Hepatocyte (in vitro differentiated cells): ENCODE results near the gene GGA1. TPM values are rescaled to one million over a fixed set of nuclear protein-coding genes. Genes with fewer than 3 reads are reported as not detected.

ENCODE experiments used
- DNase-seq: peaks from one replicate; pipeline ENCODE4 v3.0.0-alpha.2; 2016; ENCODE audit warnings: low spot score
- H2AFZ ChIP-seq: fragments of 200-600 bp; sonication (generic); 2 replicates; pipeline ENCODE4 v1.6.0; 2016; ENCODE audit warnings: antibody characterized with exemption, mild to moderate bottlenecking
- H3K27ac ChIP-seq: fragments of 200-600 bp; sonication (generic); 2 replicates; pipeline ENCODE4 v1.5.1; 2016; ENCODE audit warnings: mild to moderate bottlenecking
- H3K27me3 ChIP-seq: fragments of 200-600 bp; sonication (generic); 2 replicates; pipeline ENCODE4 v1.6.1; 2016
- H3K36me3 ChIP-seq: fragments of 200-600 bp; sonication (generic); replicated peaks from 2 replicates; pipeline ENCODE4 v1.5.1; 2016; ENCODE audit warnings: low read depth; ENCODE audit not compliant: insufficient read depth
- H3K4me1 ChIP-seq: fragments of 200-600 bp; sonication (generic); 2 replicates; pipeline ENCODE4 v1.5.1; 2016; ENCODE audit warnings: mild to moderate bottlenecking, moderate library complexity; ENCODE audit not compliant: insufficient read depth
- H3K4me2 ChIP-seq: fragments of 200-600 bp; sonication (generic); 2 replicates; pipeline ENCODE4 v1.6.0; 2016
- H3K4me3 ChIP-seq: fragments of 200-600 bp; sonication (generic); 2 replicates; pipeline ENCODE4 v1.5.1; 2016; ENCODE audit warnings: mild to moderate bottlenecking
- H3K79me2 ChIP-seq: fragments of 200-600 bp; sonication (generic); 2 replicates; pipeline ENCODE4 v1.6.0; 2017; ENCODE audit warnings: mild to moderate bottlenecking
- H3K9me2 ChIP-seq: fragments of 200-600 bp; sonication (generic); replicated peaks from 2 replicates; pipeline ENCODE4 v1.6.0; 2017; ENCODE audit warnings: mild to moderate bottlenecking; ENCODE audit not compliant: insufficient read depth
- H3K9me3 ChIP-seq: fragments of 200-600 bp; sonication (generic); 2 replicates; pipeline ENCODE4 v1.5.1; 2016; ENCODE audit warnings: low read depth, mild to moderate bottlenecking
- H4K20me1 ChIP-seq: fragments of 200-600 bp; sonication (generic); 2 replicates; pipeline ENCODE4 v1.6.0; 2016; ENCODE audit warnings: mild to moderate bottlenecking; ENCODE audit not compliant: insufficient read depth, poor library complexity, severe bottlenecking
- CTCF ChIP-seq: fragments of 200-600 bp; sonication (generic); IDR thresholded peaks from 2 replicates; pipeline ENCODE4 v1.5.1; 2016; ENCODE audit warnings: antibody characterized with exemption, mild to moderate bottlenecking; ENCODE audit not compliant: poor library complexity
- EZH2 ChIP-seq: fragments of 200-600 bp; sonication (generic); IDR thresholded peaks from 2 replicates; pipeline ENCODE4 v1.6.1; 2016; ENCODE audit warnings: antibody characterized with exemption, mild to moderate bottlenecking, borderline replicate concordance
- EZH2phosphoT487 ChIP-seq: fragments of 200-600 bp; sonication (generic); IDR thresholded peaks from one replicate; pipeline ENCODE4 v1.6.1; 2018; ENCODE audit warnings: antibody characterized with exemption, mild to moderate bottlenecking, low read depth, moderate library complexity; ENCODE audit not compliant: unreplicated experiment, severe bottlenecking
- WGBS: methylation state at CpG from one replicate; pipeline ENCODE4 v1.1.6; 2016; ENCODE audit warnings: low lambda C conversion rate; ENCODE audit errors: missing lambda C conversion rate; 5-methylcytosine and 5-hydroxymethylcytosine counted together
- polyA plus RNA-seq: library from polyadenylated mRNA; unstranded; fragments of >200 nt; fragmentation: Nextera tagmentation; extraction: Ambion mirVana; gene quantifications from 2 replicates; pipeline ENCODE4 v1.2.1, GENCODE V29; 2016
- total RNA-seq: library from RNA; depleted of rRNA; stranded (reverse); fragments of >200 nt; gene quantifications from 2 replicates; pipeline ENCODE4 v1.2.3, GENCODE V29; 2014

GGA1 gene
- total and polyA plus RNA-seq, 2 experiments from 2014 or later: 30.2 to 51.5 TPM

GRCh38 chr22:37560608-37561211, 47.9 kb upstream of the GGA1 start:
- peak; percentile 73 for DNase-seq

GRCh38 chr22:37561212-37562048, 47.2 kb upstream of the GGA1 start:
- peaks cover 27% of the 10 kb centered on the region for H4K20me1 ChIP-seq
- no peaks in the 10 kb centered on the region for H3K27me3 ChIP-seq
- H3K9me3 ChIP-seq: no peaks in the 10 kb centered on the region
- H3K4me1 ChIP-seq: peaks cover 47% of the 10 kb centered on the region
- 2% methylated on average over 43 of the region's 56 CpGs for WGBS
- H2AFZ ChIP-seq: peak overlapping the region; percentile 36
- peaks cover 50% of the 10 kb centered on the region for H3K79me2 ChIP-seq
- H3K4me2 ChIP-seq: peak overlapping the region; percentile 97
- no peaks in the 10 kb centered on the region for H3K36me3 ChIP-seq
- no peaks in the 10 kb centered on the region for H3K9me2 ChIP-seq
- DNase-seq: peak; percentile 95
- peak overlapping the region; percentile 100 for H3K27ac ChIP-seq
- H3K4me3 ChIP-seq: peak overlapping the region; percentile 99
- TF ChIP-seq EZH2: no peak
- no peak for TF ChIP-seq EZH2phosphoT487
- TF ChIP-seq CTCF: peak; percentile 89

More at GRCh38 chr22:37560608-37561211, 47.9 kb upstream of the GGA1 start:
- Histone ChIP-seq H3K27me3 (no peaks in the 10 kb centered on the region), H3K4me3 (peak overlapping the region; percentile 99), H3K4me1 (peaks cover 49% of the 10 kb centered on the region), H3K79me2 (peaks cover 43% of the 10 kb centered on the region), H3K9me2 (no peaks in the 10 kb centered on the region), H2AFZ (peak overlapping the region; percentile 36), H4K20me1 (peaks cover 24% of the 10 kb centered on the region), H3K36me3 (no peaks in the 10 kb centered on the region), H3K4me2 (peak overlapping the region; percentile 97), H3K27ac (peak overlapping the region; percentile 100), H3K9me3 (no peaks in the 10 kb centered on the region)
- 3% methylated on average over 26 of the region's 72 CpGs for WGBS
- TF ChIP-seq CTCF (no peak), EZH2 (no peak), EZH2phosphoT487 (no peak)

DNA sequence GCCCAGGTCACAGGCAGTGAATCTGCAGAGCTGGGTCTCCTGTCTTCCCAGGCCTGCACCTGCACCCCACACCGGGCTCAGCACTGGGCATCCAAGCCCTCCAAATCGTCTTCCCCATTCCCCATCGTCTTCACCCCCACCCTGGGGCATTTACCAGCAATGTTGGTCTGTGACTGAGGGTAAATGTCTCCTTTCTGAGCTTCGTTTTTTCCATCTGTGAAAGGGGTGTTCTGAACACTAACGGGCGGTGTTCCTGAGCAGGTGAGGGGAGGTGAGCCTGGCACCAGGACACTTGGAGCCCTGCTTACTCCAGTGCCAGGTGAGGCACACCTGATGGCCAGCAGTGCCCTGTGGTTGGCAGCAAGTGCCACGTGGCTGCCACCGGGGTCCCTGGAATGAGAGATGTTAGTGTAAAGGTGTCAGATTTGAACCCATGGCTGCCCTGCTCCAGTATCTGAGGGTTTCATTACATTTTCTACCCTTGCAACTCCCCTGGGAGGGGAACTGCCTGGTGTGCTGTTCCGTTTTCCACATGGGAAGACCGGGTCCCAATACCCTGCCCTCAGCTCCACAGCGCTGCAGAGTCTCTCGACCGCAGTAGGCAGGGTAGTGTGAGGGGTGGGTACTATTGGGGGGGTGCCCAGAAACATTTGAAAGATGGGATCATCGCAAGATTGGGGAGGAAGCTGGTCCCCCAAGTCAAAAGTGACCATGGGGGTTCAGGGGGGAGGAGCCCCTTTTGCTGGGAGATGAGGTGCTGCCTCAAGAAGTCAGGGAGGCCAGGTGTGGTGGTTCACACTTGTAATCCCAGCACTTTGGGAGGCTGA, 46.4 kb upstream of the GGA1 start:
- DNase-seq: no peak
- 86% methylated on average over 14 of the region's 14 CpGs for WGBS
- Histone ChIP-seq H4K20me1 (peaks cover 27% of the 10 kb centered on the region), H3K9me3 (no peaks in the 10 kb centered on the region), H3K27me3 (no peaks in the 10 kb centered on the region), H2AFZ (no peak overlapping the region), H3K27ac (peak overlapping the region; percentile 79), H3K4me3 (no peak overlapping the region), H3K9me2 (no peaks in the 10 kb centered on the region), H3K79me2 (peaks cover 58% of the 10 kb centered on the region), H3K4me1 (peaks cover 39% of the 10 kb centered on the region), H3K4me2 (peak overlapping the region; percentile 97), H3K36me3 (no peaks in the 10 kb centered on the region)
- no peak for TF ChIP-seq CTCF
- no peak for TF ChIP-seq EZH2
- no peak for TF ChIP-seq EZH2phosphoT487
